GM20431 (cell line): ENCODE measurements around the gene HRG.
"Not testable (repeated sequence)": the region's sequence is repeated elsewhere in the genome, so short reads cannot be mapped to it uniquely, and the experiment has no call there.

Experiments used
- in situ Hi-C: fragments of 300-500 bp; cut with MseI, MboI; formaldehyde crosslinking; loops from one replicate; pipeline ENCODE4 v1.15.0; 2020; ENCODE audit warnings: low sequenced_read_pairs; ENCODE audit not compliant: unreplicated experiment

HRG gene

GRCh38 chr3:186669378-186670084 is 3.7 kb downstream of the HRG start:
- in situ Hi-C loops: no loop called here

- in situ Hi-C loops: no loop called here
These were observed 4.3 kb downstream of the HRG start for GRCh38 chr3:186670155-186670554.

- in situ Hi-C loops: no loop called here
These were observed 5.2 kb downstream of the HRG start for GRCh38 chr3:186671051-186671450.

GRCh38 chr3:186678604-186679003 is 12.8 kb downstream of the HRG start:
- in situ Hi-C loops: no loop called here

- in situ Hi-C loops: no loop called here
These were observed 13.3 kb downstream of the HRG start for GRCh38 chr3:186679151-186679550.

GRCh38 chr3:186680869-186681268 is 15.1 kb downstream of the HRG start:
- in situ Hi-C loops: no loop called here

- in situ Hi-C loops: no loop called here
These were observed 17.0 kb downstream of the HRG start for GRCh38 chr3:186682812-186683211.

GRCh38 chr3:186683979-186684378 is 18.2 kb downstream of the HRG start:
- in situ Hi-C loops: no loop called here

GRCh38 chr3:186686475-186686874 is 20.7 kb downstream of the HRG start:
- in situ Hi-C loops: not testable (repeated sequence)

- in situ Hi-C loops: no loop called here
These were observed 21.4 kb downstream of the HRG start for GRCh38 chr3:186687120-186687651.

GRCh38 chr3:186690304-186690703 is 24.5 kb downstream of the HRG start:
- in situ Hi-C loops: not testable (repeated sequence)

GRCh38 chr3:186691676-186692075 is 25.9 kb downstream of the HRG start:
- in situ Hi-C loops: no loop called here

GRCh38 chr3:186693843-186694242 is 28.0 kb downstream of the HRG start:
- in situ Hi-C loops: no loop called here

GRCh38 chr3:186694288-186695032 is 28.6 kb downstream of the HRG start:
- in situ Hi-C loops: no loop called here

GRCh38 chr3:186696522-186696921 is 30.7 kb downstream of the HRG start:
- in situ Hi-C loops: no loop called here

GRCh38 chr3:186697510-186697909 is 31.7 kb downstream of the HRG start:
- in situ Hi-C loops: no loop called here

- in situ Hi-C loops: no loop called here
These were observed 34.5 kb downstream of the HRG start for GRCh38 chr3:186700267-186700666.

- in situ Hi-C loops: not testable (repeated sequence)
These were observed 36.6 kb downstream of the HRG start for GRCh38 chr3:186702451-186702850.

- in situ Hi-C loops: no loop called here
These were observed 40.3 kb downstream of the HRG start for GRCh38 chr3:186705882-186706780.

GRCh38 chr3:186708983-186709679 is 43.3 kb downstream of the HRG start:
- in situ Hi-C loops: no loop called here
